NCI-H2081 (cell line): ENCODE results near the gene SHCBP1.
"Not testable (repeated sequence)": the region's sequence is repeated elsewhere in the genome, so short reads cannot be mapped to it uniquely, and the experiment has no call there.

ENCODE experiments used
- DNase-seq, 2 experiments: peaks; one replicate each; lab custom pipeline; 2025; lab: John Stamatoyannopoulos, UW

The SHCBP1 gene

GRCh38 chr16:46621006-46621933 is at the start of gene SHCBP1:
Gene SHCBP1, minus strand, starts transcription at chr16:46621379. Its CDS starts 20 bp downstream, at chr16:46621359.
- peak; percentile 65 to 82 for DNase-seq

- no peak for DNase-seq
These were observed 40.9 kb upstream of the SHCBP1 start for GRCh38 chr16:46662123-46662522.

DNA sequence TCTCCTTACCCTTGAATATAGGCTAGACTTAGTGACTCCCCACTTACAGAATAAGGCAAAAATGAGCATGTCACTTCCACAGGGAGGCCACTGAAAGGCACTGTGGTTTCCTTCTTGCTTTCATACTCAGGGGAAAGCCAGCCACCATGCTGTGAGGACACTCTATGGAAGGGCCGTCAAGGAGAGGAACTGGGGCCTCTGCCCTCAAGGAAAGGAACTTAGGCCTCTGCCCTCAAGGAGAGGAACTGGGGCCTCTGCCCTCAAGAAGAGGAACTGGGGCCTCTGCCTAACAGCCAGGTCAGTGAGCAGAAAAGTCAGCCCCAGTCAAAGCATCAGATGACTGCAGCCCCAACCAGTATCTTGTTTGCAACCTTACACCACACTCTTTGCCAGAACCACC is 37.7 kb upstream of the SHCBP1 start:
- no peak for DNase-seq

DNA sequence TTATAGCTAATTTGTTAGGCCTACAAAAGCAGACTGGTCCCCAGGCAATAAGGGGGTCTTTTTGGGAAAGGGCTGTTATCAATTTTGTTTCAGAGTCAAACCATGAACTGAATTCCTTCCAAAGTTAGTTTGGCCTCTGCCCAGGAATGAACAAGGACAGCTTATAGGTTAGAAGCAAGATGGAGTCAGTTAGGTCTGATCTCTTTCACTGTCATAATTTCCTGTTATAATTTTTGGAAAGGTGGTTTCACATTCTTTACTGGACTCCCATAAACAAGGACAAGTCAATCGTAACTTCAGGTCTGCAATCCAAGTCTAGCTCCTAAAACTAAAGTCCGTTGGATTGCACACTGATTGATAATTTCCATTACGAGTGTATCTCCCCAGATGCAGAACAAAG is 30.1 kb upstream of the SHCBP1 start:
- no peak for DNase-seq

GRCh38 chr16:46650254-46650623 is 29.1 kb upstream of the SHCBP1 start:
- no peak for DNase-seq

- DNase-seq: no peak
These were observed 28.5 kb upstream of the SHCBP1 start for GRCh38 chr16:46649588-46650253.

DNA sequence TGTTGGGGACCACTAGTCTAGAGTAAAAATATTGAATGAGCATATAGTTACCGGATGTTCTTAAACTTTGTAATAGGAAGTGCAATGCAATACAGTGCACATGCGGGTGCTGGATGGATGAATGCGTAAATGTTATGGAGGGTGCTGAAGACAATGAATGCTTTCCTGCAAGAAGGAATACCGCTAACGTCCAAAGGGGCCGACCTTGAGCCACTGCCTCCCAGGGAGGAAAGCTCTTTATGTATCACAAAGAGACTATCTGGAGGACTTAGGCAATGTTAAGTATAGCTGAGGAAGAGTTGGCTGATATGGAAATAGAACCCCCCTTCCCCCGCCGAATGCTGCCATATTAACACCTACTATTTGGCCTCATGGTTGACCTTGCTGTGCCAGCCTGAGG is 27.5 kb upstream of the SHCBP1 start:
- no peak for DNase-seq

- no peak for DNase-seq
These were observed 18.1 kb upstream of the SHCBP1 start for GRCh38 chr16:46638947-46639925.

DNA sequence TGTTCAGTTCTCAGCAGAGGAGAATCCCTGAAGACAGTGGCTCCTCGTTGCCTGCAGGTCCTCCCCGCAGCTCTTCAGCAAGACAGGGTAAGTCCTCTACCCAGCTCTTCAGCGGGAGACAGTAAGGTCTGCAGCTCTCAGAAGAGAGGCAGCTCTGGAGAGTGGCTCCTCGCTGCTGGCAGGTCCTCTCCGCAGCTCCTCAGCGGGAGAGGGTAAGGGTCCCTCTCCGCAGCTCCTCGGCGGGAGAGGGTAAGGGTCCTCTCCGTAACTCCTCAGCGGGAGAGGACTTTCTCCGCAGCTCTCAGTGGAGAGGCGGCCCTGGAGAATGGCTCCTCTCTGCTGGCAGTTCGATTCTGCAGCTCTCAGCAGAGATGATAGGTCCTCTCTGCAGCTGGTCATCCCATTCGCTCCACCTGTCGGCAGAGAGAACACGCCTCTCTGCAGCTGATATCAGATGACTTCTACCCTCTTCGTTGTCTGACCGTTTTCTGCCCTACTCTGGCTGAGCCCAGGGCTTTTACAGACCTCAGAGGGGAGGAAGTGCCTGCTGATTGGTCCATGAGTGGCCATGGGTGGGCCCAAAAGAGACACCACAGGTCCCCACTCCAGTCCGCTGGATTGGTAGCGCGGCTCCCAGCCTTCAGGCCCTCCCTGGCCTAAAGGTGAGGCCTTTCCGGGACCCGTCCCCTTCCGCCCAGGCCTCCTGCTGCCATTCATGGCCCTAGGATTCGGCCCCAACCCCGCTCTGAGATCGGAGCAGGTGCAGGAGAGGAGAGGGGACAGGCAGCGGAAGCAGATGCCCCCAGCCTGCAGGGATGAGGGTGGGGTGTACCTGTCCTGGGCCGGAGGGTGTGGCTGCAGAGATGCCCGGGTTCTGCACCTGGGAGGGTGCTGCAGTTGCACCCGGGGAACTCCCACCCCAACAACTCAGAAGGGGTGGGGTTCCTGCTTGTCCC is 11.9 kb upstream of the SHCBP1 start:
- no peak for DNase-seq

DNA sequence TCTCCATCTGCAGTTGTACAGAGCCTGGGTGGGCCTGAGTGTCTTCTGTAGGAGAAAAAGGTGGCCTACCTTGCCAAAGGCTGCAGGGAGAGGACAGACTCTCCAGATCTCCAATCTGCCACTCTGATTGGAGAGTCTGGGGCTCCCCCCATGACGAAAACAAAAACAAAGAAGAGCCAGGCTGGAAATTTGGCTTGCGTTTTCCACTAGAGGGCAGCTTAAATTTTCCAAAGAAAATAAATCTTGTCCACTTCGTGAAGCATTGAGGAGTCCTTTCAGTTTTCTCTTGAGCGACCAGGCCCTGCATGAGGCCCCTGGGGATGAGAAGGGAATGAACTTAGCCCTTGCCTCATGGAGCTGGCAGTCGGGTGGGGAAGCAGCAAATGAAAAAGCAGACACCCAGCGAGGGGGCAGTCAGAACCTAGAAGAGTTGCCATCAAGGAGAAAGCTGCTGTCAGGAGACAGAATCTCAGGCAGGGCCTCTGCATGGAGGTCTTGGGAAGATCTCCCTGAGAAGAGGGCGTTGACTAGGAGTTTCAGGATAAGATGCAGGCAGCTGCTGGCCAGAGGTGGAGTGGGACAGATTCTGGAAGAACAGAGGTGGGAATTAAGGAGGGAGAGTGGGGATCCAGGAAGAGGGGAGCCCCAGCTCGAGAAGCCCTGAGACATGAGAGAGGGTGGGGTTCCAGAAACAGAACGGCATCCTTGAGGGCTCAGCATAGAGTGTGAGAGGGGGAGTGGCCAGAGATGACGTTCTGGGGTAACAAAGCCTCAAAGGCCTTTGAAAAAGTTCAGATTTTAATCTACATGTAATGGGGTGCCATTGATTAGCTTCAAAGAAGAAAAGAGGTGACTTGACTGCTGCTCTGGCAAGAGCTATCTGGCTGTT is 8.4 kb upstream of the SHCBP1 start:
- peak in 1 of 2 experiments; percentile 2 for DNase-seq

DNA sequence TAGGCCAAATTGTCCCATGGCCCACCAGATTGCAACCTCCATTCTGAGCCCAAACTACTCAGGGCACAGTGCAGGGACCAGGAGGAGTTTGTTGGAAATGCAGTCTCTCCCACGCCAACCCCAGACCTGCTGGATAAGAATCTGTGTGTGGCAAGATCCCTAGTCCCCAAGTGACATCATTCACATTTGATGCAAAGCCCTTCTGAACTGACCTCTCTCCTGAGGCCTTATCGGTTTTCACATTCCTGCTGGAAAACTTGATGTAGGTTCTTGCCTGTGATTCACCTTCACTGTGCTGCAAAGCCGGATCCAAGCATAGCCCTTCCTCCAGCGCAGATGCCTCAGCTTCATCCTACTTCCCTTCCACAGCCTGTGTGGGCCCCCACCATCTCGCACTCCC is 6.6 kb upstream of the SHCBP1 start:
- no peak for DNase-seq

- not testable (repeated sequence) for DNase-seq
These were observed 5.5 kb upstream of the SHCBP1 start for GRCh38 chr16:46626681-46627080.

DNA sequence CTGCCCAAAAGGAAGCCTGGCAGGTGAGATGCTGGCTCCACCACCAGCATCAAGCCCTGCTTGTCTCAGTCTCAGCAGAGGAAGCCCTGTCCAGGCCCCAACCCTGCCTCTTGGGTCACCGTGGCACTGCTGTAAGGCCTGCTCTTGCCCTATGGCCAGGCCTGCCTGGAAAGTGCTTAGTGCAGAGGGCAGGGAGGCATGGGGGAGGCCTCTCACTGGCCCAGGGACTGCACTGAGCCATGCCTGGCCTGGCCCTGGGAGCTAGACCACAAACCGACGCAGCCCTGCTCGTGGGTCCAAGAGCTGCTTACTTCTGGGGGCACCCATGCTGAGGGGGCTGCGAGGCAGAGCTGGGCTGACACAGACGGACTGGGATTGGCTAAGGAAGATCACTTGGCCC is 3.7 kb upstream of the SHCBP1 start:
- not testable (repeated sequence) for DNase-seq

DNA sequence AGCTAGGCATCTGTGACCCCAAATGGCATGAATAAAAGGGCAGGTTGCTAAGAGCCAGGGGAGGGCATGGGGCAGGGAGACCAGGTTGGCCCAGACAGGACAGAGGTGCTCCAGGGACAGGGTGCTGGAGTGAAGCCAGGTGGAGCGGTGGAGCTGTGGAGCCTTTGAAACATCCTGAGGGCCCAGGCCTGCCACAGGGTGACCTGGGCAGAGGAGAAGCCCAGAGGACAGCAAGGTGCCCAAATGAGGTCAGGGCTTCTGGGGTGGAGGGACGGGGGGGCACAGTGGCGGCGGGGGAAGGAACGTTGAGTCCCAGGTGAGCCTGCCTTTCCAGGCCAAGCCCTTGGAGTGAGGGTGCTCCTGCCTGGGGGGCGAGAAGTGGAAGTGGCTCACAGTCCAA is 2.5 kb upstream of the SHCBP1 start:
- not testable (repeated sequence) for DNase-seq

- not testable (repeated sequence) for DNase-seq
These were observed 2.1 kb upstream of the SHCBP1 start for GRCh38 chr16:46623246-46623645.

DNA sequence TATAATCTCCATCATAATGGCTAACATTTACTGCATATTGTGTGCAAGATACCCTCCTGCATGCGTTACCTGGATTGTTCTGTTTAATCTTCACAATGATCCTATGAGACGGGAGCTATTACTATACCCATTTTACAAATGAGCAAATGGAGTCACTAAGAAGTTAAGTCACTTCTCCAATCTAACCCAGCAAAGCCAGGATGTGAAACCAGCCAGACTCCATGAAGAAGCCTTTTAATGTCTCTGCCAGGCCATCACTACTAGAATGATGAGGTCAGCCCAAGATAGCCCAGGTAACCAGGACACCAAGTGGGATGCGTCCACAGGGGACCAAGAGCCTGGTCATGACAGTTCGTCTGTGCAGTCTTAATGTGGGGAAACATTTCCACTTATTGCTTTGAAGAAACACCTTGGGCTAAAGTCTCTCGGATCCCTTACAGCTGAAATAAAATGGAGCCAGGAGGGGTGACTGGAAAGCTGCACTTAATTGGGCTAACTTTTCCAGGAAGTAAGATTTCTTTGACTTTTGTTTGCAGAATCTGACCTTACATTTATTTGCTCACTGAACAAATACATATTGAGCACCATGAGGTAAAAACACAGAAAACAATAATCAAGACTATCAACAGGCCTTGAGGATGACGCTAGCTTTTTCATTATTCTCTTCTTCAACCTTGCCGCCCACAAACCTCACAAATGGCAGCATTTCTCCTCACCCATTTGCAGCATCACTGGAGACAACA is 926 bp upstream of the SHCBP1 start:
- DNase-seq: no peak

GRCh38 chr16:46620266-46621005 is 743 bp downstream of the SHCBP1 start:
- no peak for DNase-seq

DNA sequence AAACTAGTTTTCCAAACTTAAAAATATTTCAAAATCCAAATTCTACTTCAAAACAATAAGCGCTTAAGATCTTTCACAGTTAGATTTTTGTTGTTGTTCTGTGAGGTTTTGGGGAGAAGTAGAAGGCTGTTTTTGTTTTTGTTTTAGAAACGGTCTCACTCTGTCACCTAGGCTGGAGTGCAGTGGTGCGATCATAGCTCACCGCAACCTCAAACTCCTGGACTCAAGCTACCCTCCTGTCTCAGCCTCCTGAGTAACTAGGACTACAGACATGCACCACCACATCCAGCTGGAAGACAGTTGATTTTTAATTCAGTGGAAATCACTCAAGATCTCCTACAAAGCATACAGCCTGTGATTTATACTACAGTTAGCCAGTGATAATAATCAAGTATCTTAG is 2.7 kb downstream of the SHCBP1 start:
- DNase-seq: no peak
